Stimulated activated naive CD8-positive, alpha-beta T cell treated with anti-CD3 and anti-CD28 coated beads, Interleukin-15, amount 100 ng/mL, for 72 hours (primary cell): ENCODE measurements around the gene PVALB.

Experiments
- ATAC-seq: fragments of 150-1000 bp; cut with Tn5 transposase; 2 replicates; pipeline ENCODE4 v1.10.0; 2021; ENCODE audit warnings: mild to moderate bottlenecking, moderate library complexity
- DNase-seq, 2 donors: peaks; one replicate each; pipeline ENCODE4 v3.0.0; 2021 to 2022
- H3K27ac Mint-ChIP-seq, 2 donors: one replicate each; pipeline ENCODE4 v1.8.0; 2022; ENCODE audit warnings: mild to moderate bottlenecking in 2 of 2, mixed read lengths in 2 of 2, moderate library complexity in 2 of 2
- H3K27me3 Mint-ChIP-seq: one replicate; pipeline ENCODE4 v1.8.0; 2022; ENCODE audit warnings: mixed read lengths
- H3K4me1 Mint-ChIP-seq: one replicate; pipeline ENCODE4 v1.8.0; 2022; ENCODE audit warnings: mild to moderate bottlenecking, mixed read lengths
- H3K4me3 Mint-ChIP-seq, 2 donors: one replicate each; pipeline ENCODE4 v1.8.0; 2022; ENCODE audit warnings: mild to moderate bottlenecking in 2 of 2, mixed read lengths in 2 of 2, moderate library complexity in 1 of 2
- H3K9me3 Mint-ChIP-seq, 2 donors: one replicate each; pipeline ENCODE4 v1.8.0; 2022; ENCODE audit warnings: mixed read lengths in 2 of 2

The PVALB gene

GRCh38 chr22:36807627-36808026 lies 9.2 kb downstream of the PVALB start:
- Mint-ChIP-seq H3K9me3 (no peaks in the 10 kb centered on the region), H3K4me3 (no peak overlapping the region), H3K4me1 (peaks cover 19% of the 10 kb centered on the region), H3K27me3 (peaks cover under 1% of the 10 kb centered on the region), H3K27ac (no peak overlapping the region)
- no peak for ATAC-seq
- DNase-seq: no peak

- H3K9me3 Mint-ChIP-seq: no peaks in the 10 kb centered on the region
- H3K27me3 Mint-ChIP-seq: no peaks in the 10 kb centered on the region
- ATAC-seq (no peak), DNase-seq (no peak)
- H3K27ac Mint-ChIP-seq: peak overlapping the region in 1 of 2 donors; percentile 39
- H3K4me3 Mint-ChIP-seq: no peak overlapping the region
- peaks cover 19% of the 10 kb centered on the region for H3K4me1 Mint-ChIP-seq
These were observed 10.0 kb downstream of the PVALB start for GRCh38 chr22:36806835-36807234.

GRCh38 chr22:36803358-36803757 lies 13.5 kb downstream of the PVALB start:
- no peak overlapping the region for H3K27ac Mint-ChIP-seq
- no peaks in the 10 kb centered on the region for H3K9me3 Mint-ChIP-seq
- H3K4me1 Mint-ChIP-seq: peaks cover 10% of the 10 kb centered on the region
- H3K4me3 Mint-ChIP-seq: no peak overlapping the region
- no peak for ATAC-seq
- peaks cover 9% of the 10 kb centered on the region for H3K27me3 Mint-ChIP-seq
- DNase-seq: no peak

GRCh38 chr22:36798674-36799066 lies 18.2 kb downstream of the PVALB start:
- ATAC-seq (no peak), DNase-seq (no peak)
- Mint-ChIP-seq H3K4me1 (no peaks in the 10 kb centered on the region), H3K9me3 (no peaks in the 10 kb centered on the region), H3K27me3 (peaks cover 23% of the 10 kb centered on the region), H3K27ac (no peak overlapping the region), H3K4me3 (no peak overlapping the region)

GRCh38 chr22:36797911-36798673 lies 18.7 kb downstream of the PVALB start:
- Mint-ChIP-seq H3K4me3 (no peak overlapping the region), H3K4me1 (no peaks in the 10 kb centered on the region), H3K27me3 (peaks cover 23% of the 10 kb centered on the region), H3K9me3 (no peaks in the 10 kb centered on the region), H3K27ac (no peak overlapping the region)
- no peak for DNase-seq
- ATAC-seq: no peak

GRCh38 chr22:36797374-36797773 lies 19.5 kb downstream of the PVALB start:
- DNase-seq (no peak), ATAC-seq (no peak)
- H3K4me3 Mint-ChIP-seq: no peak overlapping the region
- H3K27me3 Mint-ChIP-seq: peaks cover 23% of the 10 kb centered on the region
- H3K9me3 Mint-ChIP-seq: no peaks in the 10 kb centered on the region
- H3K27ac Mint-ChIP-seq: no peak overlapping the region
- H3K4me1 Mint-ChIP-seq: no peaks in the 10 kb centered on the region

- ATAC-seq: no peak
- Mint-ChIP-seq H3K9me3 (no peaks in the 10 kb centered on the region), H3K27ac (peak overlapping the region in 1 of 2 donors; percentile 81), H3K4me1 (no peaks in the 10 kb centered on the region), H3K27me3 (peaks cover 23% of the 10 kb centered on the region), H3K4me3 (no peak overlapping the region)
- no peak for DNase-seq
These were observed 20.2 kb downstream of the PVALB start for GRCh38 chr22:36796552-36797175.

- ATAC-seq (no peak), DNase-seq (no peak)
- Mint-ChIP-seq H3K4me3 (no peak overlapping the region), H3K27ac (no peak overlapping the region), H3K27me3 (peaks cover 25% of the 10 kb centered on the region), H3K9me3 (no peaks in the 10 kb centered on the region), H3K4me1 (peaks cover 2% of the 10 kb centered on the region)
These were observed 21.2 kb downstream of the PVALB start for GRCh38 chr22:36795633-36796032.

GRCh38 chr22:36790648-36791047 lies 26.2 kb downstream of the PVALB start:
- no peaks in the 10 kb centered on the region for H3K9me3 Mint-ChIP-seq
- peak; percentile 100 for ATAC-seq
- H3K27me3 Mint-ChIP-seq: peaks cover 20% of the 10 kb centered on the region
- peaks cover 8% of the 10 kb centered on the region for H3K4me1 Mint-ChIP-seq
- H3K4me3 Mint-ChIP-seq: no peak overlapping the region
- peak overlapping the region in 1 of 2 donors; percentile 72 for H3K27ac Mint-ChIP-seq
- peak; percentile 23 to 52 for DNase-seq

GRCh38 chr22:36787204-36787988 lies 29.4 kb downstream of the PVALB start:
- Mint-ChIP-seq H3K4me3 (no peak overlapping the region), H3K27me3 (peaks cover 6% of the 10 kb centered on the region), H3K4me1 (peaks cover 17% of the 10 kb centered on the region), H3K27ac (no peak overlapping the region), H3K9me3 (no peaks in the 10 kb centered on the region)
- ATAC-seq (no peak), DNase-seq (no peak)

- Mint-ChIP-seq H3K4me3 (no peak overlapping the region), H3K4me1 (peaks cover 29% of the 10 kb centered on the region), H3K9me3 (no peaks in the 10 kb centered on the region), H3K27ac (no peak overlapping the region), H3K27me3 (no peaks in the 10 kb centered on the region)
- DNase-seq (no peak), ATAC-seq (no peak)
These were observed 33.1 kb downstream of the PVALB start for GRCh38 chr22:36783743-36784142.

- DNase-seq (peak; percentile 94 to 95), ATAC-seq (peak; percentile 98)
- peak overlapping the region; percentile 67 to 72 for H3K27ac Mint-ChIP-seq
- no peaks in the 10 kb centered on the region for H3K9me3 Mint-ChIP-seq
- peak overlapping the region; percentile 30 to 56 for H3K4me3 Mint-ChIP-seq
- no peaks in the 10 kb centered on the region for H3K27me3 Mint-ChIP-seq
- peaks cover 47% of the 10 kb centered on the region for H3K4me1 Mint-ChIP-seq
These were observed 34.9 kb downstream of the PVALB start for GRCh38 chr22:36781656-36782627.

GRCh38 chr22:36778020-36778419 lies 38.8 kb downstream of the PVALB start:
- ATAC-seq: no peak
- no peaks in the 10 kb centered on the region for H3K9me3 Mint-ChIP-seq
- no peak overlapping the region for H3K4me3 Mint-ChIP-seq
- no peak for DNase-seq
- H3K4me1 Mint-ChIP-seq: peaks cover 57% of the 10 kb centered on the region
- H3K27ac Mint-ChIP-seq: peak overlapping the region in 1 of 2 donors; percentile 8
- H3K27me3 Mint-ChIP-seq: no peaks in the 10 kb centered on the region

- H3K27ac Mint-ChIP-seq: peak overlapping the region; percentile 95 to 96
- peak overlapping the region; percentile 82 to 93 for H3K4me3 Mint-ChIP-seq
- ATAC-seq (no peak), DNase-seq (peak in 1 of 2 donors; percentile 5)
- H3K4me1 Mint-ChIP-seq: peaks cover 46% of the 10 kb centered on the region
- no peaks in the 10 kb centered on the region for H3K27me3 Mint-ChIP-seq
- no peaks in the 10 kb centered on the region for H3K9me3 Mint-ChIP-seq
These were observed 40.1 kb downstream of the PVALB start for GRCh38 chr22:36776722-36777121.
